NCI-H1436 treated with DMSO at 0.1 percent for 48 hours (cell line): ENCODE measurements around the gene CFAP410.
"Not testable (repeated sequence)": the region's sequence is repeated elsewhere in the genome, so short reads cannot be mapped to it uniquely, and the experiment has no call there.

Source experiments
- DNase-seq: peaks from one replicate; lab custom pipeline; 2025; lab: John Stamatoyannopoulos, UW

Gene CFAP410

DNA sequence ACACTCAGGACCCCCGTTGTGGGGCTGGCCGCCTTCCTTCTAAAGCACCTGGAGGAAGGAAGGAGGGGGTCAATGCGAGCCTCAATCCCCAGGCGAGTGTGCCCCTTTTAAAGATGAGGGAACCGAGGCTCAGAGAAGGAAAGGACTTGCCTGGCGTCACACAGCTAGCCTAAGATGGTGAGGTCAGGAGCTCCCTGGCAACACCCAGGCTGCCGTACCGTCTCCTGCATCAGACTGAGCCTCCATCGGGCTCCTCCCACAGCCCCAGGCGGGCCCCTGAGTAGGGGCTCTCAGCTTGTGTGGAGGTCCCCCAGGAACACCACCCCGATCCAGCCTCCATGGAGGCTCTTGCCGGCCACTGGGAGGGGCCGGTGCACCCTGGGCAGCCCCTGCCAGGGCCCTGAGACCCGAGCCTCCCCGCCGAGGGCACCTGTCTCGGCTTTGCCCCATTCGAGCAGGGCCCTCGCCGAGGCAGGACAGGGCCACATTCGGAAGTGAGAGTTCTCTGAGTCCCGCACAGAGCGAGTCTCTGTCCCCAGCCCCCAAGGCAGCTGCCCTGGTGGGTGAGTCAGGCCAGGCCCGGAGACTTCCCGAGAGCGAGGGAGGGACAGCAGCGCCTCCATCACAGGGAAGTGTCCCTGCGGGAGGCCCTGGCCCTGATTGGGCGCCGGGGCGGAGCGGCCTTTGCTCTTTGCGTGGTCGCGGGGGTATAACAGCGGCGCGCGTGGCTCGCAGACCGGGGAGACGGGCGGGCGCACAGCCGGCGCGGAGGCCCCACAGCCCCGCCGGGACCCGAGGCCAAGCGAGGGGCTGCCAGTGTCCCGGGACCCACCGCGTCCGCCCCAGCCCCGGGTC lies 53.8 kb downstream of the CFAP410 start, which contains the start of gene AIRE:
TSS of gene AIRE (plus strand) at position 739 of the 855 bp plus-strand sequence. CDS start 131 bp downstream, outside the sequence.
- DNase-seq: no peak

DNA sequence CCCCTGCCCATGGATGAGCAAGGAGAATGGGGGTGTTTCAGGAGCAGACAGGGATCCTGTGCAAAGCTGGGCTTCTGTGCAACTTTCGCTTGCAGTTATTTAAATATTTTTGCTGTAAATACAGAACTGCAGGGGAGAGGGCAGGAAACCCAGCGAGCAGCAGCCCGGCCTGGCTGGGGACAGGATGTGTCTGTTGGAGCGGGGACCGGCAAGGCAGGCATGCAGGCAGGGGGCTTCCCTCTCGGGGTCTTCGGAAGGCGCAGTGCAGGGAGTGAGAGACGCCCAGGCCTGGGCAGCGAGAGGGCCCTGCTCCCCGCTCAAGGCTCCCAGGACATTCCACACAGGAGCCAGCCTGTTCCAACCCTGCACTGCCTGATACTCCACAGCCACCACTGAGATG lies 55.2 kb downstream of the CFAP410 start:
- DNase-seq: no peak

DNA sequence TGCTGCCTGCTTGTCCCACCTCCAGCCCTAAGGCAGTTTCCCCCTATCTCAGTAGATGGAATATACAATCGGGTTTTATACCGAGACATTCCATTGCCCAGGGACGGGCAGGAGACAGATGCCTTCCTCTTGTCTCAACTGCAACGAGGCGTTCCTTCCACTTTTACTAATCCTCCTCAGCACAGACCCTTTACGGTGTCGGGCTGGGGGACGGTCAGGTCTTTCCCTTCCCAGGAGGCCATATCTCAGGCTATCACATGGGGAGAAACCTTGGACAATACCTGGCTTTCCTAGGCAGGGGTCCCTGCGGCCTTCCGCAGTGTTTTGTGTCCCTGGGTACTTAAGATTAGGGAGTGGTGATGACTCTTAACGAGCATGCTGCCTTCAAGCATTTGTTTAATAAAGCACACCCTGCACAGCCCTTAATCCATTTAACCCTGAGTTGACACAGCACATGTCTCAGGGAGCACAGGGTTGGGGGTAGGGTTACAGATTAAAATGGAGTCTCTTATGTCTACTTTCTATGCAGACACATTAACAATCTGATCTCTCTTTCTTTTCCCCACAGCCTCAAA lies 55.9 kb downstream of the CFAP410 start:
- DNase-seq: not testable (repeated sequence)

DNA sequence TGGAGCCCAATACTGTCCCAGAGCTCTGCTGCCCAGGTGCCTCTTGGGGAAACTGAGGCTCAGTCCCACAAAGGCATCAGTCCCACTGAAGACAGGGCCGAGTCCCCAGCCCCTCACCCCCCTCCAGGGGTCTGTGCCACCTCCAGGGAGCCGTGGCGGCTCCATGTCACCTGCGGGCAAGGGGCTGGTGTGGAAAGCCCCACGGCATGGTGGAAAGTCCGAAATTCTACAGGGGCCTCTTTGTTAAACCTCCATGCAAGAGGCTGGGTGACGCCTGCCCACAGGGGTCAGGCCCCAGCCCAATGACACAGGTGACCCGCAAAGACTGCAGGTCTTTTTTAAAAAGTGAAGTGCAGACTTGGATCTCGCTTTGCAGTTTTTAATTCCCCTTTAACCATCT lies 56.8 kb downstream of the CFAP410 start:
- no peak for DNase-seq

DNA sequence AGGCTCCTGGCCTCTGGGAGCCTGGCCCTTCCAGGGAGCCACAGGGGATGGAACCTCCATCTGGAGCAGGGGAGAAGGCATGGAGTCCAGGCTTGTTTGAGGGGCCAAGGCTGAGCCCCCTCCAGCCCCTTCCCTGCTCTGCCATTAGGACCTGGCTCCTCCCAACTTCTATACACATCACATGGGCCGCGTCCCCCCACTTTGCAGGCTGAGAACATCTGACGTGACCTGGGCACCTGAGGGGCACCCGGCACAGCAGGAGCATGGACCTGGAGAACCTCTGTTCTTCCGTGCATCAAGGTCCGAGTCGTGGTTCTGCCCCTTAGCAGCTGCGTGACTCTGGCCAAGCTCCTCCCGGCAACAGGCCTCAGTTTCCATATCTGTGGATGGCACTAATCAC lies 57.4 kb downstream of the CFAP410 start:
- DNase-seq: no peak

DNA sequence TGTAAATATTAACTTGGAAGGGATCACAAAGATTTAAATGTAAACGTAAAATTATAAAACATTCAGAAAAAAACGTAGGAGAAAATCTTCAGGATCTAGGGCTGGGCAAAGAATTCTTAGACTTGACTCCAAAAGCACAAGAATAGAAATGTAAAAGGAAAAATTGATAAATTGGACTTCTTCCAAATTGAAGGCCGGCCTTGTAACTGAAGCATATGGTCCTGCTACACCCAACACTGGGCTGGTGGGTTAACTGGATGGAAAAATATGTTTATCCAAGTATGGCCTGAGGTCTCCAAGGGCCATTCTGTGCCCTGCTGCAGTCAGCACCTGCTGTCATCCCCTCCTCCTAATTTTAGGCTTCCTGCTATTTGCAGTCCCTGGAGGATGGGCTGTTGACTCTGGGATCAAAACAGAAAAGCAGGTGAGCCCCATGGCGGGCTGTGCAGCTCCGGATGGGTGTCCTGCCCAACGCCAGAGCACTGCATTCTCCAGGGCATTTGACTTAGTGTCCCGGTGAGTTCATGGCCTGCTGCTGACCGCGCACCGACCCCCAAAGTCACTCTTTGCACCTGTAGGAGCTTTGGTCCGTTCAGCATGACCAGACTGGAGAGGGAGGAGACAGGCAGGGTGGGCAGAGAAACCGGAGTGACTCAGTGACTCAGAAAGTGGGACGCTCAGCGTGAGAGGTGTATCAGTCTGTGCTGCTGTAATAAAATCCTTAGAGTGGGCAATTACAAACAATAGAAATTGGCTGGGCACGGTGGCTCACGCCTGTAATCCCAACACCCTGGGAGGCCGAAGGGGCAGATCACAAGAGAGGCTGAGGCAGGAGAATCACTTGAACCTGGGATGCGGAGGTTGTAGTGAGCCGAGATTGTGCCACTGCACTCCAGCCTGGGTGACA lies 59.6 kb downstream of the CFAP410 start:
- peak; percentile 80 for DNase-seq
